HG02571 (cell line): ENCODE data around the gene ENPP3.

Source experiments
- ATAC-seq: cut with Tn5 transposase; IDR thresholded peaks from one replicate; pipeline ENCODE4 v1.9.1; 2021; ENCODE audit warnings: mild to moderate bottlenecking, moderate library complexity; ENCODE audit not compliant: unreplicated experiment

ENPP3 gene

GRCh38 chr6:131763749-131764148, 126.6 kb downstream of the ENPP3 start:
- ATAC-seq = no peak

- ATAC-seq = no peak
These were observed 127.2 kb downstream of the ENPP3 start for GRCh38 chr6:131764350-131764749.

GRCh38 chr6:131765081-131765803, 128.1 kb downstream of the ENPP3 start:
- ATAC-seq = no peak

DNA sequence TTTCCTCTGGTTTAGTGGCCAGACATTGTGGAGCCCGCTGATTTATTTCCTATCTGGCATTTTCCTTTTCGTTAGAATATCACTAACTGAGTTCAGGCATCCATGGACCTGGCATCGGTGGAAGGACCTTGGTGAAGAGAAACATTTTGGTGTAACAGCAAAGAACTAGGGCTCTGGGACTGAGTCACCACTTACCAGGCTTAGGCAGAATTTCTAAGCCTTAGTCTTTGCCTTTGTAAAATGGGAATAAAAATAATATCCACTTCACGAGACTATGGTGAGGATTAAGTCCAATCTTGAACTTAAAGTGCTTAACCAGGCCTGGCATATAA, 128.7 kb downstream of the ENPP3 start:
- ATAC-seq = no peak

- no peak for ATAC-seq
These were observed 129.5 kb downstream of the ENPP3 start for GRCh38 chr6:131766631-131767030.

GRCh38 chr6:131768964-131769363, 131.9 kb downstream of the ENPP3 start:
- no peak for ATAC-seq

GRCh38 chr6:131769385-131770141, 132.5 kb downstream of the ENPP3 start:
- no peak for ATAC-seq

DNA sequence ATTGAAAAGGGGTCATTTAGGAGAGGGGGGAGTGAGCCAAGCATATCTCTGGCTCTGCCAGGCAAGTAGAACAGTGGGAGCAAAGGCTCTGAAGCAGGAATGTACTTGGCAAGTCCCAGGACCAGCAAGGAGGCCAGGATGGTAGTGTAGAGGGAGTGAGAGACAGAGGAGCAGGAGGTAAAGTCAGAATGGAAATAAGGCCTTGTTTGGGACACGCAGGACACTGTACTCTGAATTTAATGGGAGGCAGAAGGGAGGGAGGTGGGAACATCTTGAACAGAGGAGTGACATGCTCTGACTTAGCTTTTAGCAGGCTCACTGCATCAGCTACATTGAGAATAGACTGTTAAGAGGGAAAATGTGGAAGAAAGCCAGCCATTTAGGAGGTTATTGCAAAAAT, 133.7 kb downstream of the ENPP3 start:
- no peak for ATAC-seq

DNA sequence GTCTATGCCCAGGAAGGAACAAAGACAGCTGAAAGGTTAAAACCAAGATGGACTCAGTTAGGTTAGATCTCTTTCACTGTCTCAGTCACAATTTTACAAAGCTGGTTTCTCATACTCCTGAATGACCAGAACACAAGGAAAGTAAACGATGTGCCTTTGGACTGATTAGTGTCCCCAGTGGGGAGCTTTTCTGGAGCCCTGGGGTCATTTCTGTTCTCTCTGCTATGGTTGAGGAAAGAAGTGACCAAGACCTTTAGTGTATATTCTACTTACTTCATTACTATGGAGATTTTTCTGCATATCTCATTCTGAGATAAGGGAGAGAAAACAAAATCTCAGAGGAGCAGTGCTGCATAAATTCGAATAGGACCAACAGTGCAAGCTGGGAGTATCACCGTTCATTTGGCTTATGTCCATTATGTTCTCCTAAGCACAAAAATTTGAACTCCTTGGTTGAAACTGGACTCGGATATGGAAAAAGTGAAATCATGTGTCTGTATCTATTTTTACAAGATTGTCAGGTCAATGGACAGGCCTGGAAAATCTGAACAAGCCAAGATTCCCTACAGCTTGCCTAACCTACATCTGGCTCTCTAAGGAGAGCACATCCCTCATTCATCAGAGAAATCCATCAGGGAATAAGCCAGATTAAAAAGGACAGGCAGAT, 136.3 kb downstream of the ENPP3 start:
- ATAC-seq = no peak

- ATAC-seq = no peak
These were observed 138.8 kb downstream of the ENPP3 start for GRCh38 chr6:131775886-131776285.

- no peak for ATAC-seq
These were observed 139.9 kb downstream of the ENPP3 start for GRCh38 chr6:131776985-131777384.

DNA sequence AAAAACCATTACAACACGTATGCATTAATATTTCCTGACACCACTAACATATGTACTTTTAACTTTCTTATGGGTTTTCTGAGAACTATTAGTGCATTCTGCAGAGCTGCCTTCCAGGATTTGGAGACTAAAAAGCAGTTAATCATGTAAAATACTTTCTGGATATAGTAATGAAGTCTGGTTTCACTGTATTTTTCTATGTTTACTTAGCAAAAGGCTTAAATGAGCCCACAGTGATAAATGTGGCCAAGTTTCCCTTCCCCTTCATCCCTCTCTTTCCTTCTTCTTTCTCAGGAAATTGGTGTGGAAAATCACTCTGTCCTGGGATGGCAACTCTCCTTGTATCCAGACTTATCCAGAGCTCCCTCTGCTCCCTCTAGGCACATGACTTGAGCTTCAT, 141.1 kb downstream of the ENPP3 start:
- ATAC-seq = no peak

DNA sequence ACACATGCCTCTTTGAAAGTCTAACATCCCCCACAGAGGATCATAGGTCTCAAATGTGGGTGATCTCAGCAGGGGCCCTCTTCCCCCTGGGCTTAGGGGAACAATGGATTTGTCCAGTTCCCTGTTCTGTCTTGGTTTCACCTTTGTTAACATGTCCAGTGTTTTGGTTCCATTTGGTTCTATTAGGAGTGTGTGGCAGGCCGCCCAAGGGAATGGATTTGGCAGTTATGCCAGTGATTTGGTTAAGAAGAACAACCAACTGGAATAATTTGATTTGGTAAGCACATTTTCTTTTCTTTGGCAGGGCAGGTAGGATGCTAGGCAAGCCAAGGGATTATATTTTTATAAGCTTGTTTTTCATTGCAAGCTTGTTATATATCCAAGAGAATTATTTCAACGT, 142.2 kb downstream of the ENPP3 start:
- no peak for ATAC-seq

DNA sequence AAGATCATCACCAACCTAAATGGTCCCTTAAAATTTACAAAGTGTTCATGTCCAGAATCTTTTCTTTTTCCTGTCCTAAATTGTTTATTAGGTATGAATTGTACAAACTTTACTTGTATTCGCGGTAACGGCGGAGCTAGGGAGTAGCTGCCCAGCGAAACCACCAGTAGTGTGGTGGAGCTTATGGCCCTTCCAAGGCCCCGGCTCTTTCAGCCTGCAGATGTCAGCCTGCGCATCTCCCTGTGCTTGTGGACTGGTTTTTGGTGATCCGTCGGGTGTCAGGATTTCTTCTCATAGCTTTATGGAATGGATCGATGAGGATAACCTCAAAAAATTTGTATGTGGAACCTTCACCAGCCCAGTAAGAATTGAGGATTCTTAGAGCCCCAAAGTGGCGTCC, 143.5 kb downstream of the ENPP3 start:
- ATAC-seq = no peak

DNA sequence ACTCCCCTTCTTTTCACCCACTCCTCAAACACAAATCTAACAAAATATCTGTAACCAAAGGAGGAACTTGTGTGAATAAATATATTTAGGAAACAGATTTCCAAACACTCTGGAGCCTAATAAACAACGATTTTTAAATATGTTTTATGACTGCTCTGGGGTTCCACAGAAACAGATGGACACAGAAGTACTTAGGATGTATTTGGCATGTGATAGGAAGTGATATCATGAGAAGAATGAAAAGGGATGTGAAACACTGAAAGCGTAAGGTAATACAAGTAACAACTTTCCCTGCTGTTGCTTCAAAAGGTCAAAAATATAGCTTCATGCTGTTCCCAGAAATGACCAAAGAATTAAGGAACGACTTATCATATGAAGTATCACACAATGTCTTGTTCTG, 144.6 kb downstream of the ENPP3 start:
- no peak for ATAC-seq

GRCh38 chr6:131782764-131783163, 145.7 kb downstream of the ENPP3 start:
- ATAC-seq = no peak

DNA sequence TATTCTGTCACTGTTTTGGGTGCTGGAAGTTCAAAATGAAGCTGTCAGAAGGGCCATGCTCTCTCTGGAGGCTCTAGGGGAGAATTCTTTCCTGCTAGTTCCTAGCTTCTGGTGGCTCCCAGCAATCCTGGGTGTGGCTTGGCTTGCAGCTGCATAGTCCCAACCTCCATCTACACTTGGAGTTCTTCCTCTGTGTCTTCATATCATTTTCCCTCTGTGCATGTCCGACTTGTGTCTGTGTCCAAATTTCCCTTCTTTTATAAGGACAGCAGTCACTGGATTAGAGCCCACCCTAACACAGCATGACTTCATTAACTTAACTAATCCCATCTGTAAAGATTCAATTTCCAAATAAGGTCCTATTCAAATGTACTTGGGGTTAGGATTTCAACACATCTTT, 147.5 kb downstream of the ENPP3 start:
- no peak for ATAC-seq

GRCh38 chr6:131787079-131787478, 150.0 kb downstream of the ENPP3 start:
- no peak for ATAC-seq

GRCh38 chr6:131787766-131788712, 150.9 kb downstream of the ENPP3 start:
- no peak for ATAC-seq

DNA sequence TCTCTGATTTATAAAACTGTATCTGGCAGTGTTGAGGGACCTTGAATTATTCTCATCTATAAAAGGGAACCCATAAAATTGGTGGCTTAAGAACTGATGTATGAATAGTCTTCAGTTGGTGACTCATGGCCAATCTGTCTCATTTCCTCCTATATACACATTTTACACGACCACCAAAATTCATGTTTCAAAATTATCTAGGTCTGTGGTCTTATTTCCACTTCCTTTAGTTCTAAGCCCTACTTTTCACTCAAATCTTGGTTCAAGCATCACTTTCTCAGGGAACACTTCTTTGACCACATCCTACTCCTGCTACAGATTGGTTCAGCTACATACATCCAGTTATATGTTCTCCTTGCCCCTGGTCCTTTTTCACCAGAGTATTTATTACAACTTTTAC, 152.1 kb downstream of the ENPP3 start:
- no peak for ATAC-seq

GRCh38 chr6:131791476-131791875, 154.4 kb downstream of the ENPP3 start:
- no peak for ATAC-seq
